GM23248 (cell line): ENCODE measurements around the gene DPY19L3.

Experiments used
- EZH2 ChIP-seq: fragments of 200-600 bp; sonication (generic); IDR thresholded peaks from 2 replicates; pipeline ENCODE4 v1.6.1; 2018; ENCODE audit warnings: antibody characterized with exemption, mild to moderate bottlenecking; ENCODE audit not compliant: insufficient read depth, poor library complexity, severe bottlenecking
- EZH2phosphoT487 ChIP-seq: fragments of 200-600 bp; sonication (generic); IDR thresholded peaks from 2 replicates; pipeline ENCODE4 v1.6.1; 2018; ENCODE audit warnings: antibody characterized with exemption, moderate library complexity, mild to moderate bottlenecking, low read depth; ENCODE audit not compliant: insufficient read depth

- TF ChIP-seq EZH2 (no peak), EZH2phosphoT487 (no peak)
Measured at GRCh38 chr19:32368787-32369186, 36.8 kb upstream of the DPY19L3 start.
